ENCODE data around the gene AP1M1.

The AP1M1 gene

GRCh38 chr19:16185768-16186123, 12.0 kb upstream of the AP1M1 start:
- no peak for DNase-seq

- DNase-seq, result no peak
These were observed 9.2 kb upstream of the AP1M1 start for GRCh38 chr19:16188521-16188920.

- no peak for DNase-seq
These were observed 7.5 kb upstream of the AP1M1 start for GRCh38 chr19:16190198-16190597.

GRCh38 chr19:16190736-16191135, 7.0 kb upstream of the AP1M1 start:
- no peak for DNase-seq

GRCh38 chr19:16191216-16191908, 6.3 kb upstream of the AP1M1 start:
- no peak for DNase-seq

- no peak for DNase-seq
These were observed 4.2 kb upstream of the AP1M1 start for GRCh38 chr19:16193466-16193865.

GRCh38 chr19:16197188-16197621, 506 bp upstream of the AP1M1 start:
- DNase-seq, result no peak

GRCh38 chr19:16198370-16198651, 600 bp downstream of the AP1M1 start:
- DNase-seq, result no peak

GRCh38 chr19:16199275-16199932, 1.7 kb downstream of the AP1M1 start:
- no peak for DNase-seq

- no peak for DNase-seq
These were observed 2.6 kb downstream of the AP1M1 start for GRCh38 chr19:16200038-16201010.

GRCh38 chr19:16201011-16201391, 3.3 kb downstream of the AP1M1 start:
- no peak for DNase-seq

GRCh38 chr19:16202320-16203255, 4.9 kb downstream of the AP1M1 start:
- DNase-seq, result no peak

- no peak for DNase-seq
These were observed 5.7 kb downstream of the AP1M1 start for GRCh38 chr19:16203256-16204004.

- DNase-seq, result no peak
These were observed 6.2 kb downstream of the AP1M1 start for GRCh38 chr19:16204005-16204294.

GRCh38 chr19:16205205-16206045, 7.7 kb downstream of the AP1M1 start:
- no peak for DNase-seq

GRCh38 chr19:16206046-16206605, 8.4 kb downstream of the AP1M1 start:
- DNase-seq, result no peak

GRCh38 chr19:16206637-16207036, 8.9 kb downstream of the AP1M1 start:
- DNase-seq, result no peak

GRCh38 chr19:16207063-16207462, 9.4 kb downstream of the AP1M1 start:
- no peak for DNase-seq

GRCh38 chr19:16207490-16208025, 9.8 kb downstream of the AP1M1 start:
- no peak for DNase-seq

GRCh38 chr19:16208064-16208759, 10.5 kb downstream of the AP1M1 start:
- no peak for DNase-seq

Measured in GDM1 (cell line).